Measurements from ENCODE around the gene JKAMP.
A peak's percentile ranks its signal among the peaks of the same experiment; 100 is the strongest.
"Not testable (repeated sequence)": the region's sequence is repeated elsewhere in the genome, so short reads cannot be mapped to it uniquely, and the experiment has no call there.

JKAMP gene
- total RNA-seq: 18.6 reads per million, percentile 45 among the genes with 10 or more reads in this experiment

GRCh38 chr14:59483819-59484638, at the start of gene JKAMP, which contains the start of gene L3HYPDH:
Gene JKAMP (plus strand): TSS chr14:59484517. CDS start chr14:59484590, 73 bp downstream.
Gene L3HYPDH (minus strand): TSS chr14:59484408. CDS start chr14:59484316, 92 bp downstream.
- peak; percentile 98 for DNase-seq

- no peak for DNase-seq
Observed at GRCh38 chr14:59435101-59435500, 49.2 kb upstream of the JKAMP start.

GRCh38 chr14:59435987-59436386, 48.3 kb upstream of the JKAMP start:
- DNase-seq: no peak

GRCh38 chr14:59438195-59438647, 46.1 kb upstream of the JKAMP start:
- DNase-seq: no peak

GRCh38 chr14:59439256-59439965, 44.9 kb upstream of the JKAMP start:
- no peak for DNase-seq

- not testable (repeated sequence) for DNase-seq
Observed at GRCh38 chr14:59448673-59449072, 35.6 kb upstream of the JKAMP start.

- no peak for DNase-seq
Observed at GRCh38 chr14:59450716-59451115, 33.6 kb upstream of the JKAMP start.

- no peak for DNase-seq
Observed at GRCh38 chr14:59451849-59452248, 32.5 kb upstream of the JKAMP start.

GRCh38 chr14:59454139-59454538, 30.2 kb upstream of the JKAMP start:
- DNase-seq: no peak

- no peak for DNase-seq
Observed at GRCh38 chr14:59455411-59455810, 28.9 kb upstream of the JKAMP start.

- DNase-seq: no peak
Observed at GRCh38 chr14:59458486-59458885, 25.8 kb upstream of the JKAMP start.

GRCh38 chr14:59460378-59460777, 23.9 kb upstream of the JKAMP start:
- no peak for DNase-seq

GRCh38 chr14:59461891-59462290, 22.4 kb upstream of the JKAMP start:
- no peak for DNase-seq

- DNase-seq: no peak
Observed at GRCh38 chr14:59463787-59464485, 20.4 kb upstream of the JKAMP start.

GRCh38 chr14:59464486-59465315, 19.6 kb upstream of the JKAMP start:
- DNase-seq: peak; percentile 40

- DNase-seq: no peak
Observed at GRCh38 chr14:59465316-59466135, 18.8 kb upstream of the JKAMP start, which contains the start of gene GPR135. Gene GPR135 (minus strand): TSS chr14:59465380. CDS start chr14:59465226, 154 bp downstream.

GRCh38 chr14:59474172-59474571, 10.1 kb upstream of the JKAMP start:
- DNase-seq: no peak

GRCh38 chr14:59475709-59476108, 8.6 kb upstream of the JKAMP start:
- no peak for DNase-seq

GRCh38 chr14:59478540-59478939, 5.8 kb upstream of the JKAMP start:
- no peak for DNase-seq

GRCh38 chr14:59480166-59480565, 4.2 kb upstream of the JKAMP start:
- DNase-seq: no peak

GRCh38 chr14:59481407-59481806, 2.9 kb upstream of the JKAMP start:
- DNase-seq: no peak
